ENCODE data around the gene PZP. TPM values are rescaled to one million over a fixed set of nuclear protein-coding genes. Genes with fewer than 3 reads are reported as not detected.
"Not testable (repeated sequence)": the region's sequence is repeated elsewhere in the genome, so short reads cannot be mapped to it uniquely, and the experiment has no call there.

Gene PZP
- total RNA-seq, 1 experiment from 2014 or later = not detected

DNA sequence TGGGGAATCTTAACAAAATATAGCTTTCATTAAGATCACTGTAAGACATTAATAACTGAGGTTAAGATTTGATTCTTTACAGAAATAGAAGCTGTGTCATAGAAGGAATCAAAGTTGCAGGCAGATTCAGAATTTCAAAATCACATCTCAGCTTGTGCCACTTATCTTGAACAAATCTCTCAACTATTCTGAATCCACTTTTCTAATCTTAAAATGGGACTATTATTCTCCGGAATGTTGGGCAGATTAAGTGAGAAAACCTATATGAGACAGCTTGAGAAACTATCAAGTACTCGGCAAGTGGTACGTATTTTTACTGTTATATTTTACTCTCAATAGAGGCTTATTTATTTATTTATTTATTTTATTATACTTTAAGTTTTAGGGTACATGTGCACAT is 28.4 kb downstream of the PZP start:
- CTCF ChIA-PET = interaction anchor here (0.5 kb wide), 1 partner anchor 523 kb away, joined by 7 read pairs; no protein-coding TSS in a partner anchor
- H3F3A ChIP-seq (ENCODE audit: insufficient read depth, low read depth) = no peaks in the 10 kb centered on the region
- H3K4me1 ChIP-seq (replicated peaks; ENCODE audit: insufficient read depth) = no peaks in the 10 kb centered on the region
- H3K4me2 ChIP-seq = no peak overlapping the region
- H4K20me1 ChIP-seq (ENCODE audit: insufficient read depth) = no peaks in the 10 kb centered on the region
- H2AFZ ChIP-seq = no peak overlapping the region
- no peaks in the 10 kb centered on the region for H3K36me3 ChIP-seq (ENCODE audit: low read depth)
- H3K27me3 ChIP-seq (ENCODE audit: insufficient read depth, low read depth) = no peaks in the 10 kb centered on the region
- no peak overlapping the region for H3K27ac ChIP-seq
- H3K79me2 ChIP-seq (ENCODE audit: low read depth) = no peaks in the 10 kb centered on the region
- POLR2A ChIA-PET (ENCODE audit: unreplicated experiment) = no interaction called here
- no peak for TF ChIP-seq EZH2 (IDR thresholded peaks at IDR 0.05; ENCODE audit: low read depth)
- TF ChIP-seq, protein P1, sequence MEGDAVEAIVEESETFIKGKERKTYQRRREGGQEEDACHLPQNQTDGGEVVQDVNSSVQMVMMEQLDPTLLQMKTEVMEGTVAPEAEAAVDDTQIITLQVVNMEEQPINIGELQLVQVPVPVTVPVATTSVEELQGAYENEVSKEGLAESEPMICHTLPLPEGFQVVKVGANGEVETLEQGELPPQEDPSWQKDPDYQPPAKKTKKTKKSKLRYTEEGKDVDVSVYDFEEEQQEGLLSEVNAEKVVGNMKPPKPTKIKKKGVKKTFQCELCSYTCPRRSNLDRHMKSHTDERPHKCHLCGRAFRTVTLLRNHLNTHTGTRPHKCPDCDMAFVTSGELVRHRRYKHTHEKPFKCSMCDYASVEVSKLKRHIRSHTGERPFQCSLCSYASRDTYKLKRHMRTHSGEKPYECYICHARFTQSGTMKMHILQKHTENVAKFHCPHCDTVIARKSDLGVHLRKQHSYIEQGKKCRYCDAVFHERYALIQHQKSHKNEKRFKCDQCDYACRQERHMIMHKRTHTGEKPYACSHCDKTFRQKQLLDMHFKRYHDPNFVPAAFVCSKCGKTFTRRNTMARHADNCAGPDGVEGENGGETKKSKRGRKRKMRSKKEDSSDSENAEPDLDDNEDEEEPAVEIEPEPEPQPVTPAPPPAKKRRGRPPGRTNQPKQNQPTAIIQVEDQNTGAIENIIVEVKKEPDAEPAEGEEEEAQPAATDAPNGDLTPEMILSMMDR (conservative IDR thresholded peaks at IDR 0.05) = no peak
- H3K9me3 ChIP-seq (ENCODE audit: insufficient read depth, low read depth) = no peaks in the 10 kb centered on the region
- no TSS peak for BruUV-seq (replicated peaks)
- no peaks in the 10 kb centered on the region for H3K9me2 ChIP-seq (ENCODE audit: insufficient read depth)
- no peak for DNase-seq
- H3K4me3 ChIP-seq = no peak overlapping the region
- intact Hi-C loops (cut with micrococcal nuclease; ENCODE audit: unreplicated experiment) = no loop called here

DNA sequence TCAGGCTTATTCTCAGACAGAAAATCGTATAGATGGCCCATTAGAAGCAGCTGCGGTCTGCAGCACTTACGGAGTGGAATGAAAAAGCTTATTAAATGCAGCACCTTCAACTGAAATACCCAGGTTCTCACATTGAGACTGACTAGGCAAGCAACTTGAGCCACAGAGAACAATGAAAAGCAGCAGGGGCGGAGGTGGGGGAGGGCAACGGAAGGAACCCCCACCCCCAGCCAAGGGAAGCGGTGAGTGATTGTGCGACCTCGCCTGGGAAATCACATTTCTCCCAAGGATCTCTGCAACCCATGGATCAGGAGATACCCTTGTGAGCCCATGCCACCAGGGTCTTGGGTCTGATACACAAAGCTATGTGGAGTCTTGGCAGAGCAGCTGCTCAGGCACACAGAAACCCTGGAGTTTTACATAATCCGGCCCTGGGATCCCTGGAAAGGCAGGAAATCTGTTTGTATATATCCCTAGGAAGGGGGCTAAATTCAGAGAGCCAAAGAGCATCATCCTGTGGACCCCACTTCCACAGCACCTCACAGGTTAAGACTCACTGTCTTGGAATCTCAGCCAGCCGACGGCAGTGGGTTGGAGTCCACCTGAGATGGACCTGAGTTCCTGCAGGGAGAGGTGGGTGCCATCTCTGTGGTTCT is 38.1 kb downstream of the PZP start:
- no peak overlapping the region for H3K27ac ChIP-seq
- no peaks in the 10 kb centered on the region for H4K20me1 ChIP-seq (ENCODE audit: insufficient read depth)
- no peak overlapping the region for H2AFZ ChIP-seq
- no peaks in the 10 kb centered on the region for H3K36me3 ChIP-seq (ENCODE audit: low read depth)
- H3K4me2 ChIP-seq = no peak overlapping the region
- no peaks in the 10 kb centered on the region for H3K4me1 ChIP-seq (replicated peaks; ENCODE audit: insufficient read depth)
- no peak overlapping the region for H3K4me3 ChIP-seq
- TF ChIP-seq, protein P1 (conservative IDR thresholded peaks at IDR 0.05) = no peak
- TF ChIP-seq EZH2 (IDR thresholded peaks at IDR 0.05; ENCODE audit: low read depth) = no peak
- ChIA-PET POLR2A (ENCODE audit: unreplicated experiment) (no interaction called here), CTCF (no interaction called here)
- H3K27me3 ChIP-seq (ENCODE audit: insufficient read depth, low read depth) = peaks cover 27% of the 10 kb centered on the region
- H3K79me2 ChIP-seq (ENCODE audit: low read depth) = no peaks in the 10 kb centered on the region
- no peak for DNase-seq
- intact Hi-C loops (cut with micrococcal nuclease; ENCODE audit: unreplicated experiment) = no loop called here
- no peaks in the 10 kb centered on the region for H3K9me2 ChIP-seq (ENCODE audit: insufficient read depth)
- BruUV-seq (replicated peaks) = no TSS peak
- no peaks in the 10 kb centered on the region for H3F3A ChIP-seq (ENCODE audit: insufficient read depth, low read depth)
- no peaks in the 10 kb centered on the region for H3K9me3 ChIP-seq (ENCODE audit: insufficient read depth, low read depth)

DNA sequence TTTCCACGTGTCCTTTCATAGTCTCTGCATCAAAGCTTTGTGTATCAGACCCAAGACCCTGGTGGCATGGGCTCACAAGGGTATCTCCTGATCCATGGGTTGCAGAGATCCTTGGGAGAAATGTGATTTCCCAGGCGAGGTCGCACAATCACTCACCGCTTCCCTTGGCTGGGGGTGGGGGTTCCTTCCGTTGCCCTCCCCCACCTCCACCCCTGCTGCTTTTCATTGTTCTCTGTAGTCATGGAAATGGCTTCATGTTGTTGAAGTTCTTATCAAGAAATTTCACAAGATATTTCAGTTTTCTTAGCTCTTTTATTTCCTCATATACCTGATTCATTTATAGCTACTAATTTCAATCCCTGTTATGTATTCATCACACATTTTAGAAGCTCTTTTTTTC is 40.9 kb downstream of the PZP start:
- H3K4me1 ChIP-seq (replicated peaks; ENCODE audit: insufficient read depth); POLR2A ChIA-PET (ENCODE audit: unreplicated experiment); intact Hi-C loops (cut with micrococcal nuclease; ENCODE audit: unreplicated experiment); H3K79me2 ChIP-seq (ENCODE audit: low read depth); H3F3A ChIP-seq (ENCODE audit: insufficient read depth, low read depth); H3K4me3 ChIP-seq; H4K20me1 ChIP-seq (ENCODE audit: insufficient read depth); H2AFZ ChIP-seq; H3K9me2 ChIP-seq (ENCODE audit: insufficient read depth); DNase-seq; H3K36me3 ChIP-seq (ENCODE audit: low read depth); H3K9me3 ChIP-seq (ENCODE audit: insufficient read depth, low read depth); H3K4me2 ChIP-seq; H3K27ac ChIP-seq; CTCF ChIA-PET; BruUV-seq (replicated peaks): not testable (repeated sequence)
- H3K27me3 ChIP-seq (ENCODE audit: insufficient read depth, low read depth) = peaks cover 38% of the 10 kb centered on the region

DNA sequence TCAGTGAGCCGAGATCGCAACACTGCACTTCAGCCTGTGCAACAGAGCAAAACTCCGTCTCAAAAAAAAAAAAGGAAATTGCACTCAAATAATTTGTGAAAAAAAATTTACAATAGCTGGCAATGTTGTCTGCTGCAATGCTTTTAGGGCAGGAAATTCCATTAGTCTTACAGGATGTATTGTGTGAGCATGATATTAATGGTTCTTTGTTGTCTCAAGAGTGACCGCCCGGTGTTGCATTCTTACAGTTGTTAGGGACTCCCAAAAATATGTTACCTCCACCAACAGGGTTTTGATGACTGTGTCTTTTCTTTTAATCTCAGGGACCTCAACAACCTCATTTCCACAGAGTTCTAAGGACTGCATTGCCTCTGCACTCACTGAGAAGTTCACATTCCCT is 44.8 kb downstream of the PZP start:
- BruUV-seq (replicated peaks) = no TSS peak
- peaks cover 43% of the 10 kb centered on the region for H3K27me3 ChIP-seq (ENCODE audit: insufficient read depth, low read depth)
- H3K79me2 ChIP-seq (ENCODE audit: low read depth) = no peaks in the 10 kb centered on the region
- H4K20me1 ChIP-seq (ENCODE audit: insufficient read depth) = no peaks in the 10 kb centered on the region
- no peak overlapping the region for H3K27ac ChIP-seq
- ChIA-PET CTCF (no interaction called here), POLR2A (ENCODE audit: unreplicated experiment) (no interaction called here)
- no peak overlapping the region for H3K4me2 ChIP-seq
- no peaks in the 10 kb centered on the region for H3K9me3 ChIP-seq (ENCODE audit: insufficient read depth, low read depth)
- no peaks in the 10 kb centered on the region for H3K4me1 ChIP-seq (replicated peaks; ENCODE audit: insufficient read depth)
- no peaks in the 10 kb centered on the region for H3K36me3 ChIP-seq (ENCODE audit: low read depth)
- H2AFZ ChIP-seq = no peak overlapping the region
- no peaks in the 10 kb centered on the region for H3K9me2 ChIP-seq (ENCODE audit: insufficient read depth)
- H3F3A ChIP-seq (ENCODE audit: insufficient read depth, low read depth) = no peaks in the 10 kb centered on the region
- DNase-seq = no peak
- no peak overlapping the region for H3K4me3 ChIP-seq
- TF ChIP-seq, protein P1 (conservative IDR thresholded peaks at IDR 0.05) = no peak
- no peak for TF ChIP-seq EZH2 (IDR thresholded peaks at IDR 0.05; ENCODE audit: low read depth)
- intact Hi-C loops (cut with micrococcal nuclease; ENCODE audit: unreplicated experiment) = no loop called here

Data from PC-9 (cell line).